Neural crest cell (in vitro differentiated cells): ENCODE measurements around the gene CHPT1. TPM values are rescaled to one million over a fixed set of nuclear protein-coding genes. Genes with fewer than 3 reads are reported as not detected.

ENCODE experiments used
- DNase-seq: peaks from one replicate; pipeline ENCODE4 v3.0.0; 2021; ENCODE audit warnings: low read depth, mixed read lengths, low spot score
- H3K27ac Mint-ChIP-seq: one replicate; pipeline ENCODE4 v1.8.0; 2021; ENCODE audit warnings: mild to moderate bottlenecking, mixed read lengths; ENCODE audit not compliant: unreplicated experiment
- H3K27me3 Mint-ChIP-seq: 2 replicates; pipeline ENCODE4 v1.8.0; 2021; ENCODE audit warnings: low read depth, mild to moderate bottlenecking, mixed read lengths
- H3K36me3 Mint-ChIP-seq: 2 replicates; pipeline ENCODE4 v1.8.0; 2021; ENCODE audit warnings: low read depth, mild to moderate bottlenecking, mixed read lengths
- H3K4me1 Mint-ChIP-seq: 2 replicates; pipeline ENCODE4 v1.8.0; 2021; ENCODE audit warnings: mixed read lengths
- H3K4me3 Mint-ChIP-seq: one replicate; pipeline ENCODE4 v1.8.0; 2021; ENCODE audit warnings: mild to moderate bottlenecking, mixed read lengths
- H3K9me3 Mint-ChIP-seq: 2 replicates; pipeline ENCODE4 v1.8.0; 2021; ENCODE audit warnings: mixed read lengths
- CTCF ChIP-seq: fragments of 200-600 bp; sonication (generic); conservative IDR thresholded peaks from 2 replicates; pipeline ENCODE4 v1.5.0; 2021; ENCODE audit warnings: antibody characterized with exemption, mild to moderate bottlenecking
- total RNA-seq: library from RNA; stranded (reverse); gene quantifications from 2 replicates; pipeline ENCODE4 v1.2.1, GENCODE V29; 2021

The CHPT1 gene
- total RNA-seq, 1 donor from 2014 or later, result 20.7 TPM

GRCh38 chr12:101746196-101746595 lies 48.8 kb downstream of the CHPT1 start:
- DNase-seq, result no peak
- no peaks in the 10 kb centered on the region for H3K27me3 Mint-ChIP-seq
- H3K27ac Mint-ChIP-seq, result no peak overlapping the region
- TF ChIP-seq CTCF, result no peak
- H3K9me3 Mint-ChIP-seq, result no peaks in the 10 kb centered on the region
- peaks cover 15% of the 10 kb centered on the region for H3K36me3 Mint-ChIP-seq
- H3K4me1 Mint-ChIP-seq, result no peaks in the 10 kb centered on the region
- H3K4me3 Mint-ChIP-seq, result no peak overlapping the region

DNA sequence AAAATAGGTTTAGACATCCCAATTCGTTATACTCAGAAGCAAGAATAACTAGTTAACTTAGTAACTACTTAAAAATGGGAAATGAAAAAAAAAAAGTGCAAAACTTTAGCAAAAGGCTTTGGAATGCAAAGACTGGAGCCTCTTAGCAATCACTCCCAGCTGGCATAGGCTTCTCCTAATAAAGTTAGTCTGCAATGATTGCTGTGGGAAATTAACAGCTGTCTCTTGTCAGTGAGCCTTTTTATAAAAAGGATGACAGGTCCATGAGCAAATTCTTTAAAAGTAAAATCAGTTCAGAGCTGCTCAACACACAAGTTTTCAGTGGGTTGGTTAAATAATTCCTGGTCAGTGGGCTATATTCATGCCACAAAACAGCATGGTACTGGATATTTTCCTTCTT lies 49.2 kb downstream of the CHPT1 start:
- no peaks in the 10 kb centered on the region for H3K9me3 Mint-ChIP-seq
- H3K4me1 Mint-ChIP-seq, result no peaks in the 10 kb centered on the region
- no peak overlapping the region for H3K27ac Mint-ChIP-seq
- peaks cover 14% of the 10 kb centered on the region for H3K36me3 Mint-ChIP-seq
- no peaks in the 10 kb centered on the region for H3K27me3 Mint-ChIP-seq
- no peak for DNase-seq
- no peak overlapping the region for H3K4me3 Mint-ChIP-seq
- TF ChIP-seq CTCF, result no peak

- Mint-ChIP-seq H3K27me3 (no peaks in the 10 kb centered on the region), H3K9me3 (no peaks in the 10 kb centered on the region), H3K36me3 (peaks cover 12% of the 10 kb centered on the region), H3K4me1 (no peaks in the 10 kb centered on the region), H3K4me3 (no peak overlapping the region), H3K27ac (no peak overlapping the region)
- TF ChIP-seq CTCF, result no peak
- no peak for DNase-seq
Measured at GRCh38 chr12:101747697-101748096, 50.3 kb downstream of the CHPT1 start.

DNA sequence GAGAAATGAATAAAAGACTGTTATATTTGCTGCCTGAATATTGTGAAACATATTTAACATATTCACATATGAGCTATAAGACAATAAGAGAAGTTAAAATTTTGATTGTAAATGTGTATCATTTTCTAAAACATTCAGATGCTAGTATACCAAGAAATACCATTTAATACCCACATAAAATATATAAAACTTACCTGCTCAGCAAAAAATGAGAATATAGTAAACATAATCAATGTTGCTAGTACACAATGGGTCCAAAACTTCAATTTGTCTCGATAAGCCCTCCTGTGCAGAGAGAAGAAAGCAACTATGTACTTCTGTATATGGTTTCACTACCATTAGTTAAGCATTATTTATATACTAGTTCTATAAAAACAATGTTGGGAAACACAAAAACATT lies 51.5 kb downstream of the CHPT1 start:
- no peaks in the 10 kb centered on the region for H3K4me1 Mint-ChIP-seq
- peaks cover 6% of the 10 kb centered on the region for H3K36me3 Mint-ChIP-seq

DNA sequence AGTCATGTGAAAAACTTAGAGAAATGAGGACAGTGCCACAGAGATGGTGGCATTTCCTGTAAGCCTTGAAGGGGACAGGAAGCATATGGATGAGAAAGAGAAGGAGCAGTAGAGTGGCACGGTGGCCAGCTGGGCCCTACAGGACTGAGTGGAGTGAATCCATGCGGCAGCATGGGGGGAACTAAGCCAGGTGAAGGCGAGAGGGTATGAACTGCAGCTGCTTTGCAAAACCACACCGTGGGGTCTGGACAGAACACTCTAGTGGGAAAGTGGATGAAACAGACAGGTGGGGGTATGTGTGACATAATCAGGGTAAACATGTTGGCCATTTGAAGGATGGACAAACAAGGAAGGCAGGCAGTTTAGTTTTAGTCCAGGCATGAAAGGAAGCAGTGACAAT lies 52.2 kb downstream of the CHPT1 start:
- Mint-ChIP-seq H3K4me1 (no peaks in the 10 kb centered on the region), H3K27me3 (no peaks in the 10 kb centered on the region), H3K9me3 (no peaks in the 10 kb centered on the region), H3K27ac (no peak overlapping the region), H3K36me3 (peaks cover 6% of the 10 kb centered on the region), H3K4me3 (no peak overlapping the region)
- DNase-seq, result no peak
- no peak for TF ChIP-seq CTCF

More for the DNA sequence above, 51.5 kb downstream of the CHPT1 start:
- TF ChIP-seq CTCF, result no peak
- no peaks in the 10 kb centered on the region for H3K27me3 Mint-ChIP-seq
- H3K27ac Mint-ChIP-seq, result no peak overlapping the region
- H3K4me3 Mint-ChIP-seq, result no peak overlapping the region
- H3K9me3 Mint-ChIP-seq, result no peaks in the 10 kb centered on the region
- no peak for DNase-seq

DNA sequence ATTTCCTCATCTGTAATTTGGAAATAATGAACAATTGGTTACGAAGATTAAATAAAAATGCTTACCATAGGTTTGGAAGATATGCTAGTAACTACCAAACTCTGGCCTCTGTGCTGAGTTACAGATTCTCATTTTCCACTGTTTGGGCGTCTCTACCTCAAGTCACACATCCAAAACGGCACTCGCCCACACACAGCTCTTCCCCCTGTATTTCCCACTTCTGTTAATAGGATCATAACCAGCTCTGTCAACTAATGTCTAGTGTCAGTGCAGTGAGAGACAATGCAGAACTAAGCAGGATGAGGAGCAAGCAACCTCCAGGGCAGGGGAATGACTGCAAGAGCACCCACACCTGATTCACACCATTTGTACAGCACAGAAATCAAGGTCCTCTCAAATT lies 52.7 kb downstream of the CHPT1 start:
- TF ChIP-seq CTCF, result no peak
- Mint-ChIP-seq H3K4me1 (no peaks in the 10 kb centered on the region), H3K27ac (no peak overlapping the region), H3K36me3 (peaks cover 6% of the 10 kb centered on the region), H3K27me3 (no peaks in the 10 kb centered on the region), H3K4me3 (no peak overlapping the region), H3K9me3 (no peaks in the 10 kb centered on the region)
- DNase-seq, result no peak
